Stimulated activated naive CD4-positive, alpha-beta T cell (primary cell): ENCODE results near the gene SLC2A5.

Source experiments
- DNase-seq, 6 experiments: peaks; one replicate each; lab custom pipeline; 2025; lab: John Stamatoyannopoulos, UW

Gene SLC2A5

DNA sequence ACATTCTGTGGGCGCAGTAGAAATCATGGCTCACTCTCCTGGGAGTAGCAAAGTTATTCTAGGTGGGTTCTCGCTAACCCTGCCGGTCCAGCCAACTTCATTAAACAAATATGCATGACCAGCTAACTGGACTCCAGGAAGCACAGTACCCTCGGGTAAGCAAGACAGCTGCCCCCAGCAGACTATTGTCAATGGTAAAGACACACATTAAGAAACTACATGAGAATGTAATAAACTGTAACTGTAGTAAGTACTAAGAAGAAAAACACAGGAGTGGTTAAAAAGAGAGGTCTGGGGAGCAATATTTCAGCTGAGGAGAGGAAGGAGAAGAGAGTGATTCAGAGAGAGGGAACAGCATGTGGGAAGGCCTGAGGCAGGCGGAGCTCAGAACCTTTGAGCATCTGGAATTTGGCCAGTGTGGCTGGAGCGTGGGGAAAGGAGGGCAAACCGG, 7.4 kb downstream of the SLC2A5 start:
- no peak for DNase-seq

DNA sequence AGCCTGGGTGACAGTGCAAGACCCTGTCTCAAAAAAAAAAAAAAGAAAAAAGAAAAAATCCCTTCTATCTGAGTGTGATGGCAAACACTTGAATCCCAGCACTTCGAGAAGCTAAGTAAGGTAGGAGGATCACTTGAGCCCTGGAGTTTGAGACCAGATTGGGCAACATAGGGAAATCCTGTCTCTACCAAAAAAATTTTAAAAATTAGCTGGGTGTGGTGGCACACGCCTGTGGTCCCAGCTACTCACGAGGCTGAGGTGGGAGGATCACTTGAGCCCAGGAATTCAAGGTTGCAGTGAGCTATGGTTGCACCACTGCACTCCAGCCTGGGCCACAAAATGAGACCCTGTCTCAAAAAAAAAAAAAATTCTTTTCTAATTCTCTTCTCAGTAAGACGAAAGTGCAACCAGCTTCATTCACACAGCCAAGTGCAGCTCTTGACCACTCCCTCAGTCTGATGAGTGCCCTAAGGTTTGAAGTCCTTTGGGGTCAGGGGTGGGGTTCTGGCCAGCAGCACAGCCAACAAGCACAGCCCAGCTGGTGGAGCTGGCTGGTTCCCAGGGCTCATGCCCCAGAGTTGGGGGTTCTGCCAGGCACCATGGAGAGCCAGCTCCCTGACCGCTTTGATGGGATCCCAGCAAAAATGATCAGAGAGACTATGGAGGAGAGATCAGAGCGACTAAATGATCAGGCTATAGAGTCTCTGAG, 8.0 kb downstream of the SLC2A5 start:
- no peak for DNase-seq

DNA sequence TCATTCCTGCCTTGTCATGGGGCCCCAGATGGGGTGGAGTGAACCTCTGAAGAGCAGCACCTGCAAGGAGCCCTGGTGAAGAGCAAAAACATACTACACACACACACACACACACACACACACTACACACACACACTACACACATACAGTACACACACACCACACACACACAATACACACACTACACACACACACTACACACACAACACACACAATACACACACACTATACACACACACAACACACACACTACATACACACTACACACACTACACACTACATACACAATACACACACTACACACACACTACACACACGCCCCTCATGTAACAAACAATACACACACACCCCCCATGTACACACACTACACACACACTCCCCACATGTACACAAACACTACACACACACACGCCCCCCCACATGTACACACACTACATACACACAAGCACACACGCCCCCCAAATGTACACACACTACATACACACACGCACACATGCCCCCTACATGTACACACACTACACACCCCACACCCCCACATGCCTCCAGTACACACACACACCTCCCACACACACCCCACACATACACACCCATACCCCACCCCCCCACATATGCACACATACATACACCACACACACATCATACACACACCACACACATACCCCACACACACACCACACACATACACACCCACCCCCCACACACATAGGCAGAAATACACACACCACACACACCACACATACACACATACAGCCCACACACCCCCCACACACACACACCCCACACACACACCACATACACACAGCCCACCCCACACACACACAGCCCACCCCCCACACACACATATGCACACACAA, 9.3 kb downstream of the SLC2A5 start:
- DNase-seq, result no peak

DNA sequence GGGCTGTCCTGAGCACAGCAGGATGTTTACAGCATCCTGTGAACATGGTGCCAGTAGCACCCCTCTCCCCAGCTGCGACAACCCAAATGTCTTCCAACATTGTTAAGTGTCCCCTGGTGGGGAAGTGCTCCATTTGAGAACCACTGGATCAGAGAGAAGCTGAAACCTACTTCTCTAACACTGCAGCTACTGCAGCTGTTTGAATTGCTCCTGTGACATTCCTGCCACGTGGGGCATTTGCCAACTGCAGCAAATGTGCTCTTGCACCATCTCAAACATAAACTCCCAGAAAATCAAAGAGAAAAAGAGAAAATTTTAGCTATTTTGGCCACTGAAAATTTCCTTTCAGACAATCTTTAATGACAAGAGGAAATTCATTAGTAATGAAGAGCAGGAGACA, 11.0 kb downstream of the SLC2A5 start:
- DNase-seq, result no peak

DNA sequence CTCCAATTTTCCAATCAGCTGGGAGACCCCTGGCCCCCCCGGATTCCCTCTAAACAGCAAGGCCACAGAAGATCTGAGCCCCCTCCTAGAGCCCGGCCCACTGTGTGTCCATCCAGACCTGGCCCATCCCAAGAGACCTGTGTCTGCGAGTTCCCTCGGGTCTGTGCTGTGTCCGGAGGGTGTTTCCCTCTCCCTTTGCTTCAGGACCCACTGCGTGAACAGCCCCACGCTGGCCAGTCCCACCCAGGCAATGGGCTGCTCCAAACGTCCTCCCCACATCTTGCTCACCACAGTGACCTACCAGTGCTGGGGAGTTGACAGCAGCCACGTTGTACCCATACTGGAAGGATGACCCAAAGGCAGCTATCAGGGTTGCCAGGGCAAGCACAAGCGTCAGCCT, 11.6 kb downstream of the SLC2A5 start:
- DNase-seq, result no peak

DNA sequence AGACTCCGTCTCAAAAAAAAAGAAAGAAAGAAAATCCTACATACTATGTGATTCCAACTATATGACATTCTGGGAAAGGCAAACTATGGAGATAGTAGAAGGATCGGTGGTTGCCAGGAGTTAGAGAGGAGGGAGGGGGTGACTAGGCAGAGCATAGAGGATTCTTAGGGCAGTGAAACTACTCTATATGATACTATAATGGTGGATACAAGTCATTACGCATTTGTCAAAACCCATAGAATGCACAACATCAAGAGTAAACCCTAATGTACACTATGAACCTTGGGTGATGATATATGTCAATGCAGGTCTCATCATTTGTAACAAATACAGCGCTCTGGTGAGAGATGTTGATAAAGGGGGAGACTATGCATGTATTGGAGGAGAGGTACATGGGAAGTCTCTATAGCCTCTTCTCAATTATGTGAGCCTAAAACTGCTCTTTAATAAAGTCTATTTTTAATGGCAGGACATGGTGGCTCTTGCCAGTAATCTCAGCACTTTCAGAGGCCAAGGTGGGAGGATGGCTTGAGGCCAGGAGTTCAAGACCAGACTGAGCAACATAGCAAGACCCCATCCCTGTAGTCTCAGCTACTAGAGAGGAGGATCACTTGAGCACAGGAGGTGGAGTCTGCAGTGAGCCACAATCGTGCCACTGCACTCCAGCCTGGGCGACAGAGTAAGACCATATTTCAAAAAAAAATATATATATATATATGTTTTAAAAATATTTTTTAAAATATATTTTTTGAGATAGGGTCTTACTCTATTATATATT, 17.0 kb downstream of the SLC2A5 start:
- DNase-seq, result no peak

DNA sequence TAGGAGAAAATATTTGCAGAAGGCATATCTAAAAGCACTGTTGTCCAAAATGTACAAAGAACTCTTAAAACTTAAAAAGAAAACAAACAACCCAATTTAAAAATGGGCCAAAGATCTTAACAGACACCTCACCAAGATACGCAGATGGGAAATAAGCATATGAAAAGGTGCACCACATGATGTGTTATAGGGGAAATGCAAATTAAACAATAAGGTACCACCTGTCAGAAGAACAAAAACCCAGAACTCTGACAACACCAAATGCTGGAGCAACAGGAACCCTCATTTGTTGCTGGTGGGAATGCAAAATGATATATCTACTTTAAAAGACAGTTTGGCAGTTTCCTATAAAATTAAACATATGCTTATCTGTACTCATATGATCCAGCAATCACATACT, 18.1 kb downstream of the SLC2A5 start:
- no peak for DNase-seq

DNA sequence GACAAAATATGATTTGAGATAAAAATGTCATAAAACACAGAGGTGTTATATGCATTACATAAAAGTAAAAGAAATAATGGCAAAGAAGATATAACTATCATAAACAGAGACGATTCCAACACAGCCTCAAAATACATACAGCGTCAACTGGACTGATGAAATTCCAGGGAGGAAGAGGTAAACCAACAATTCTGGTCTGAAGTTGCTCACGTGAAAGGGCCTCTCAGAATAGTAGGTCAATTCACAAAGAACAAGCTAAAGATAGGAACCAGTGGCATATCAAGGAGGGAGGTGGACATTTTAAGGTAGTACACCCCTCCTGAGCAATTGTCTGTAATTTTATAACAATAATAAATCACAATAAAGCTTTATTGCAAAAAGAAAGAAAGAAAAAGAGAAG, 18.6 kb downstream of the SLC2A5 start:
- no peak for DNase-seq

DNA sequence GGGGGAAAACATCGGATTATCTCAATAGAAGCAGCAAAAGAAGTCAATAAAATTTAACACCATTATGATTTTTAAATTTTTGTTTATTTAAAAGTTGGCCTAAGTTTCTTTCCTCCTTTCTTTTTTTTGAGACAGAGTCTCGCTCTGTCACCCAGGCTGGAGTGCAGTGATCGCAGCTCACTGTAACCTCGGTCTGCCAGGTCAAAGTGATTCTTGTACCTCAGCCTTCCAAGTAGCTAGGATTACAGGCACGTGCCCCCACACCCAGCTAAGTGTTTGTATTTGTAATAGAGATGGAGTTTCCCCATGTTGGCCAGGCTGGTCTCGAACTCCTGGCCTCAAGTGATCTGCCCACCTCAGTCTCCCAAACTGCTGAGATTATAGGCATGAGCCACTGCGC, 20.9 kb downstream of the SLC2A5 start:
- no peak for DNase-seq

DNA sequence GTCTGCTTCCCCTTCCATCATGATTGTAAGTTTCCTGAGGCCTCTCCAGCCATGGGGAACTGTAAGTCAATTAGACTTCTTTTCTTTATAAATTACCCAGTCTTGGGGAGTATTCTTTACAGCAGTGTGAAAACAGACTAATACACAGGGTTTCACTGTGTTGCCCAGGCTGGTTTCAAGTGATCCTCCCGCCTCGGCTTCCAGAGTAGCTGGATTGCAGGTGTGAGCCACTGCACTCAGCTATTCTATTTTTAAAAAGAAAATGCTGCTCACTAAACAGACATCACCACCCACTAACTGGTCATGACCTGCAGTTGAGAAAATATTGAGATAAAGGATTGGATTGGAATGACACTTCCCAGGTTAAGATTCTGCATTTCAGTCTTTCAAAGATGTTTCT, 22.4 kb downstream of the SLC2A5 start:
- no peak for DNase-seq

DNA sequence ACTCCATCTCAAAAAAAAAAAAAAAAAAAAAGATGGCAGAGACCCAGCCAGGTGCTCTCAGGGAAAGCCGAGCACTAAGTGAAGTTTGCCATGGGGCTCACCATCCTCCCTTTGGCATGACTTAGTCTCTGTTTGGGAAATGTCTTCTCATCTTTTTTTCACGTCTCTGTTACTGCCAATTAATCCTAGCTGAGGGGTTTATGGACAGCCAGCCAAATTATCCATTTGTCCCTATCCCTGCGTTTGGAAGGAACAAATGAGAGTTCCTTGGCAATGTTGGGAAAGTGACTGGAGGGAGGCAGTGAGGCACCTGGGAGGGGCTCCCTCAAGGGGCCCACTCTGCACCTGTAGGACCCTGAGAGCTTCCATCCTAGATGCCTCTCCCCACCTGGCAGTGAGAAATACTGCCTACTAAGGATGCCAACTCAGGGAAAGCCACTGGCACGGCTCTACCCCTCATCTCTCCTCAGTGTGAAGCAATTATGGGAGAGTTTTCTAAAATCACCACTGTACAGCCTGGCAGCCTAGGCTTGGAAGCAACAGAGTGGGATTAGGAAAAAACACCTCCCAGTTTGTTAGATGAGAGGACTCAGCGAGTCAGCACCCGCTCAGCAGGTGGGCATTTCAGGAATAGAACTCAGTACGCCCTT, 23.4 kb downstream of the SLC2A5 start:
- no peak for DNase-seq

DNA sequence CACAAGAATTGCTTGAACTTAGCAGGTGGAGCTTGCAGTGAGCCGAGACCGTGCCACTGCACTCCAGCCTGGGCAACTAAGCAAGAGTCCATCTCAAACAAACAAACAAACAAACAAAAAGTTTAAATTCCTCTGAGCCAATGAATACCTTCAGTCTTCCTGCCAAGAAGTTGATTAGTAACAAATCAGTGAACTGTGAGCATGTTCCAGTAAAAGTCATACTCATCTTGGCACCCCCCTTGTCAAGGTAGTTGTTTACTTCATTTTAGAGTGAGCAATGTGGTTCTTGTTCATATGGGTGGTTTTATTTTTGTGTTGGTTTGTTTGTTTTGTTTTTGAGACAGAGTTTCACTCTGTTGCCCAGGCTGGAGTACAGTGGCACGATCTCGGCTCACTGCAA, 25.2 kb downstream of the SLC2A5 start:
- DNase-seq, result no peak

DNA sequence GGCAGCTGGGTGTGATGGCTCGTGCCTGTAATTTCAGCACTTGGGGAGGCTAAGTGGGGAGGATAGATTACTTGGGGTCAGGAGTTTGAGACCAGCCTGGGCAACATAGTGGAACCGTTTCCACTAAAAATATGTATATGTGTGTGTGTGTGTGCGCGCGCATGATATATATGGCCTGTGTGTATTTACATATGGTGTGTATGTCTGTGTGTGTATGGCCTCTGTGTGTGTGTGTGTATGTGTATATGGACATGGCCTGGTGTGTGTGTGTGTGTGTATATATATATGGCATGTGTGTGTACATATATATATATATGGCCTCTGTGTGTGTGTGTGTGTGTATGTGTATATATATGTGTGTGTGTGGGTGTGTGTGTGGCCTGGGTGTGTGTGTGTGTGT, 27.2 kb downstream of the SLC2A5 start:
- DNase-seq, result no peak

DNA sequence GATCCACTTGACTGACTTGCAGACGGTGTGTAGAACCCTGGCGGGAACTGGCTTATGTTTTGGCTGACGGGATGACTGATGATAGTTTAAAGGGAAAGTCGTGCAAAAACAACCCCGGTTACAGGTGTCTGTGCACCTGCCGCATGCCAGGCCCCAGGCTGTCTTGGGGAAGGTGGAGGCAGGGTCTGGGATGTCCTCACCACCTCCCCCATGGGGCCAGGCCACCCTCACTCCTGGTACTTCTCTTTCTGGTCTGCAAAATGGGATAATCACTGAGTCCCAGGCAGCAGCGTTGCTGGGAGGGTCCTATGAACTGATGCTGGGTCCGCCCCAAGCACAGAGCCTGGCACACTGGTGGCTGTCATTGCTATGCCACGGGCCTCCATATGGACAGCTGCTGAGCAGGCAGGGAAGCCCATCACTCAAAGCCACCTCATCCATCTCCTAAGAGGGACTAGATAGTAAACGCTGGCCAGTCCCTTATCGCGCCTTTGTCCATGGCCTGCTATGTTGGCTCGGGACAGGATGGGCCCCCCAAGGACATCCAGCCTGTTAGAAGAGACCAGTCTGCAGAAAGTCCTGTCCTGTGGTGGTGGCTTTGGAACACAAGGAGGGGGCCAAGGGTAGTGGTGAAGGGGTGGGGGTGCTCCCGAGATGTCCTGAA, 28.2 kb downstream of the SLC2A5 start:
- DNase-seq, result no peak

DNA sequence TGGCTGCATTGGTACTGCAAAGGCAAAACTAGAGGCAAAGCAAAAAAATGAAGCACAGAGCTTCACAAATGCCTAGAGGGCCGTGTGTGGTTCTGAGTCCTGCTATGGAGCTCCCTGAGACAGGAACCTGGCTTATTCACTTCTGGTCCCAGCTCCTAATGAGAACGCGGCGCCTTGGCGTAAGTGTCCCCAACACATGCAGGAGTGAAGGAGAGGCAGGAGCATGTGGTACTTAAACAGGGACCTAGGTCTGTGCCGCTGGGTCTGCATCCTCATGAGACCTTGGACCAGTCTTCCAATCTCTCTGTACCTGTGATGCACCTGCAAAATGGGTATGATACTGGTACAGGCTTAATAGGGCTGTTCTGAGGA, 28.8 kb downstream of the SLC2A5 start:
- no peak for DNase-seq

DNA sequence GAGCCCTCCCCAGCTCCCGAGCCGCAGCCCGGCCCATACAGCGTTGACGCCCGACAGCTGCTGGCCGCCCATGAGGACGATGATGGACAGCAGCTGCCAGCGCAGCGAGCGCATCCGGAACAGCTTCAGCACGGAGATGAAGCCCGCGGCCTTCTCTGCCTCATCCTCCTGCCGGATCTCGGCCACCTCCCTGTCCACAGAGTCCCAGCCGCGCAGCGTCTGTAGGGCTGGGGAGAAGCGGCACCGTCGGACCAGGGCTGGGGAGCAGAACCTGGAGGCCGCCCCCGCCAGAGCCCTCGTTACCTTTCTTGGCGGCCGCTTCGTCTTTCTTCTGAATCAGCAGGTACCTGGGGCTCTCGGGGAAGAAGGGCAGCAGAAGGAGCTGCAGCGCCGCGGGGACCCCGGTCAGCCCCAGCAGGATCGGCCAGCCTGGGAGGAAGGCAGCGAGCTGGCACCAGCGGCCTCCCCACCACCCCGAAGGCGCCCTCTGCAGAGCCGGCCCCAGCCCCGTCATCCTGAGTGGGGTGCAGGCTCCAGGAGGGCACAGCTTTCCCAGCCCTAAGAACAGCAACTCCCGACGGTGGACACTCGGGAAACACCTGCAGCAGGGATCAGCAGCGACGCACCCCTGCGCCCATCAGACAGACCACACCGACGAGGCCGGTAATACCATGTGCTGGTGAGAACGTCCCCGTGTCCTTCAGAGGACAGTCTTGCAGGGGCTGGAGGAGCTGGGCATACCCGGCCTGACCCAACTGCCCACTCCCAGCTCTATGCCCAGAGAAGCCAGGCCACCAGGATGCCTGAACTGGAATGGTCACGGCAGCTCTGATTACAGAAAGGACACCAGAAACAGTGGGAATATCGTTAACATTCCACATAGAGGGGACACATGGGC, 29.4 kb downstream of the SLC2A5 start:
- no peak for DNase-seq

DNA sequence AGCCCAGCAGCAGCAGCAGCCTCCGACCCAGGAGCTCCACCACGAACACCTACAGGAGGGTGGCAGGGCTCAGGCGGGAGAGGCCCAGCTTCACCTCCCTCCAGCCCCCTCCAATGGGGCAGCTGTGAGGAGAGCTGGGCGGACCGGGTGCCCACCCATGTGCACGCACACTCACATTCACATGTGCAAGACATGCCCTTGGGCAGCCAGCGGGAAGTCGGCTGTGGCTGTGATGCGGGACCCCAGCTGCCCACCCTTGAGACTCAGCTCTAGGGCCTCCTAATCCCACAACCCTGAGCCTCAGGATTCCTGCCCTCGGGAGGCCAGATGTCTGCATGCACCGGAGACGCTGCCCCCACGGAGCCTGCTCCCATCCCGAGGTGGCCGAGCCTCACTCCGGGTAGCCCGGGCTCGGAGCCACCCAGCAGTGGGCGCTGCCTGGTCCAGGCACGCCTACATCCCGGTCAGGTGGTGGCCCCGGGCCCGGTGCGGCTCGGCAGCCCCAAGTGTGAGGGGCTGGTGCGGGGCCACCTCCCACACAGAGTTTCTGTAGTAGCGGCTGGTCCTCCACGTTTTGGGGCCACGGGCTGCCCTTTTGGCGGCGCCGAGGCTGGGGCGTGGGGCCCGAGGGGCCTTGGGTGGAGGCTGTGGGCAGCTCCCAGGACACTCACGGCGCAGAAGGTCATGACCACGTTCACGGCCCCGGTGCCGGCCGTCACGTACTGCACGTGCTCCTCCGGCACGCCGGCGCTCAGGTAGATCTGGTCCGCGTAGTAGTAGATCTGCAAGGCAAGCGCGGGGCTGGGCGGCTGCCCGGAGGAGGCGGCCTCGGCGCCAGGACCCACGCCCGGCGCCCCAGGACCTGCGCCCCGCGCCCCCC, 30.3 kb downstream of the SLC2A5 start:
- no peak for DNase-seq

DNA sequence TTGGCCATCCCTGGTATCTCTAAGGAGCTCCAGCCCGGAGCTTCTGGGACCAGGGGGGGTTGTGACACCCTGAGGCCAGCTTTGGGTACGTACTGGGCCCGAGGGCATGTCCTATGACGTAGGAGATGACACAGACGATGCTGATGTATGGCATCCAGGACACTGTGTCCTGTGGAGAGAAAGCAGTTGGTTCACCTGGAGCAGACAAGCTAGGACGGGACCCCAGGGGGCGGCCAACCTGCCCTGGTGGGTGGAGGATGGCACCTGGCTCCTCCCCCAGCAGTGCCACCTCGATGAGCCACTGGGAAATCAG, 31.1 kb downstream of the SLC2A5 start:
- DNase-seq, result no peak

DNA sequence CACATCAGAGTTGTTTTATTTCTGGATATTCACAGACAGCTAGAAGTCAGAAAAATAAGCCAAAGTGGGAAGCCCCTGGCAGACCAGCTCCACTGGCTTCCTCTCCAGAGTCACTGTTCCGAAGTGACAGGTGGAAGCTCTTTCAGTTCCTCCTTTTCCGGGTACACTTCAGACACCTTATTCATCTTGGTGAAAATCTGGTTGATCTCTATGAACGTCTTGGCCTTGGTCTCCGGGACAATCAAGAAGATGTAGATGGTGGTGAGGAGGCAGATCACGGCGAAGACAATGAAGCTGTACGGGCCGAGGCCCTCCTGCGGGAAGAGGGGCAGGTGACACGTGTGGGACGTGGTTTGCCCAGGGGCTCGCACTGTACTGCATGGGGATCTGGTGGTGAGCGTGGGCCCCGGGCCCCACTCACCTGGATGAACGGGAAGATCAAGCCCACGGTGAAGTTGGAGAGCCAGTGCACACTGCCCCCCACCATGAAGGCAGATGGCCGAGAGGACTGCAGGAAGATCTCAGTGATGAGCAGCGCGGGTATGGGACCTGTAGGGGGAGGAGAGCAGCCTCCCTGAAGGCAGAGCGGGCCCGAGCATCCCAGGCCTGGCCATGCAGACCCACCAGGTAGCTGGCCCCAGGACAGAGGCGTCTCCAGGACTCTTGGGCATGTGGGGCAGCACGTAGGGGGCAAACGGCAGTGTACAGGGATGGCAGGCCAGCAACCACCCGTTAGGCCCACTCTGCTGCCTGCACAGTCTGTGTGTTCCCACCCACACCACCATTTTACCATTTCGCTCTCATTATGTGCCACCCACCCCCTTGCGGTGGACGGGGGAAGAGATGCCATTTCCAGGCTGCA, 31.7 kb downstream of the SLC2A5 start:
- DNase-seq, result no peak
